ENCODE data around the gene UBE2B.
"Not testable (repeated sequence)": the region's sequence is repeated elsewhere in the genome, so short reads cannot be mapped to it uniquely, and the experiment has no call there.

Gene UBE2B

GRCh38 chr5:134370871-134371833 lies at the start of gene UBE2B:
Gene UBE2B, plus strand, starts transcription at chr5:134371569. Its CDS starts 27 bp downstream, at chr5:134371596.
- H3K4me1 ChIP-seq (ENCODE audit: control insufficient read depth, insufficient read depth, low read length), result peaks cover 20% of the 10 kb centered on the region
- peaks cover 0 to 7% of the 10 kb centered on the region in 2 donors for H3K36me3 ChIP-seq (ENCODE audit: control insufficient read depth in 2 of 2, insufficient read depth in 2 of 2, low read length in 2 of 2)
- no peaks in the 10 kb centered on the region for H3K27me3 ChIP-seq (ENCODE audit: control insufficient read depth in 1 of 2, insufficient read depth in 2 of 2, low read length in 2 of 2)
- H3K27ac ChIP-seq (ENCODE audit: low read length), result peak within 1 kb of the TSS; percentile 97
- H3K4me3 ChIP-seq (ENCODE audit: low read length in 2 of 2), result peak within 1 kb of the TSS; percentile 94 to 97
- H3K9me3 ChIP-seq (ENCODE audit: control insufficient read depth in 2 of 2, low read length in 2 of 2), result no peaks in the 10 kb centered on the region
- H3K9ac ChIP-seq (ENCODE audit: low read length in 2 of 2), result peak within 1 kb of the TSS; percentile 99 to 100

DNA sequence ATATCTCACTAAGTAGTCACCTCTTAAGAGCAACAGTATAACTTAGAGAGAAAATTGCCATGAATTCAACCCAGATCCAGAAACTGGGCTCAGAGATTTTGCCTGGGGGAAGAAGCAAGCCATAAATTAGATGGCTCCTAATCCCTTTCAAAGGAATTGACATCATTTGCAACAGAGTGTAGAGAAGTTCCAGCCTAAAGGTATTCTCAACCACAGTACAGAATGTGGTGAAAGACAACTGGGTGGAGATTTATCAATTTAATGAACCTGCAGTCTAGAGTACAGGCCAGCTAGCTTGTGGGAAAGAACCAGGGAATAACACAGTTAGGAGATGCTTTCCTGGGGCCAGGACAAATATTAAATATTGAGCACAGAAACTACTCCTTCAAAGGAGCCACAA lies 44.0 kb upstream of the UBE2B start:
- no peaks in the 10 kb centered on the region for H3K4me1 ChIP-seq (ENCODE audit: control insufficient read depth, insufficient read depth, low read length)
- H3K9ac ChIP-seq (ENCODE audit: low read length in 2 of 2), result no peak overlapping the region
- no peaks in the 10 kb centered on the region for H3K27me3 ChIP-seq (ENCODE audit: control insufficient read depth in 1 of 2, insufficient read depth in 2 of 2, low read length in 2 of 2)
- H3K9me3 ChIP-seq (ENCODE audit: control insufficient read depth in 2 of 2, low read length in 2 of 2), result peaks cover 5 to 14% of the 10 kb centered on the region in 2 donors
- no peak overlapping the region for H3K4me3 ChIP-seq (ENCODE audit: low read length in 2 of 2)
- no peaks in the 10 kb centered on the region for H3K36me3 ChIP-seq (ENCODE audit: control insufficient read depth in 2 of 2, insufficient read depth in 2 of 2, low read length in 2 of 2)
- no peak overlapping the region for H3K27ac ChIP-seq (ENCODE audit: low read length)

GRCh38 chr5:134328619-134329018 lies 42.8 kb upstream of the UBE2B start:
- H3K27me3 ChIP-seq (ENCODE audit: control insufficient read depth in 1 of 2, insufficient read depth in 2 of 2, low read length in 2 of 2), result no peaks in the 10 kb centered on the region
- H3K9me3 ChIP-seq (ENCODE audit: control insufficient read depth in 2 of 2, low read length in 2 of 2), result peaks cover 5 to 14% of the 10 kb centered on the region in 2 donors
- H3K9ac ChIP-seq (ENCODE audit: low read length in 2 of 2), result no peak overlapping the region
- H3K4me3 ChIP-seq (ENCODE audit: low read length in 2 of 2), result no peak overlapping the region
- H3K36me3 ChIP-seq (ENCODE audit: control insufficient read depth in 2 of 2, insufficient read depth in 2 of 2, low read length in 2 of 2), result no peaks in the 10 kb centered on the region
- no peak overlapping the region for H3K27ac ChIP-seq (ENCODE audit: low read length)
- H3K4me1 ChIP-seq (ENCODE audit: control insufficient read depth, insufficient read depth, low read length), result no peaks in the 10 kb centered on the region

DNA sequence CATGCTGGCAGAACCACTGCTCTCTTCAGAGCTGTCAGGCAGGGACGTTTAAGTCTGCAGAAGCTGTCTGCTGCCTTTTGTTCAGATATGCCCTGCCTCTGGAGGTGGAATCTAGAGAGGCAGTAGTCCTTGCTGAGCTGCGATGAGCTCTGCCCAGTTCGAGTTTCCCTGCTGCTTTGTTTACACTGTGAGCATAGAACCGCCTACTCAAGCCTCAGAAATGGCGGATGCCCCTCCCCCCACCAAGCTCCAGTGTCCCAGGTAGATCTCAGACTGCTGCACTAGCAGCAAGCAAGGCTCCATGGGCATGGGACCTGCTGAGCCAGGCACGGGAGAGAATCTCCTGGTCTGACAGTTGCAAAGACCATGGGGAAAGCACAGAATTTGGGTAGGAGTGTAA lies 34.5 kb upstream of the UBE2B start:
- not testable (repeated sequence) for H3K4me3 ChIP-seq (ENCODE audit: low read length in 2 of 2); H3K9me3 ChIP-seq (ENCODE audit: control insufficient read depth in 2 of 2, low read length in 2 of 2); H3K27me3 ChIP-seq (ENCODE audit: control insufficient read depth in 1 of 2, insufficient read depth in 2 of 2, low read length in 2 of 2); H3K27ac ChIP-seq (ENCODE audit: low read length); H3K36me3 ChIP-seq (ENCODE audit: control insufficient read depth in 2 of 2, insufficient read depth in 2 of 2, low read length in 2 of 2); H3K4me1 ChIP-seq (ENCODE audit: control insufficient read depth, insufficient read depth, low read length); H3K9ac ChIP-seq (ENCODE audit: low read length in 2 of 2)

GRCh38 chr5:134343500-134343899 lies 27.9 kb upstream of the UBE2B start:
- H3K27ac ChIP-seq (ENCODE audit: low read length); H3K36me3 ChIP-seq (ENCODE audit: control insufficient read depth in 2 of 2, insufficient read depth in 2 of 2, low read length in 2 of 2); H3K27me3 ChIP-seq (ENCODE audit: control insufficient read depth in 1 of 2, insufficient read depth in 2 of 2, low read length in 2 of 2); H3K9me3 ChIP-seq (ENCODE audit: control insufficient read depth in 2 of 2, low read length in 2 of 2); H3K9ac ChIP-seq (ENCODE audit: low read length in 2 of 2); H3K4me3 ChIP-seq (ENCODE audit: low read length in 2 of 2); H3K4me1 ChIP-seq (ENCODE audit: control insufficient read depth, insufficient read depth, low read length): not testable (repeated sequence)

- not testable (repeated sequence) for H3K9ac ChIP-seq (ENCODE audit: low read length in 2 of 2); H3K9me3 ChIP-seq (ENCODE audit: control insufficient read depth in 2 of 2, low read length in 2 of 2); H3K27ac ChIP-seq (ENCODE audit: low read length); H3K27me3 ChIP-seq (ENCODE audit: control insufficient read depth in 1 of 2, insufficient read depth in 2 of 2, low read length in 2 of 2); H3K4me3 ChIP-seq (ENCODE audit: low read length in 2 of 2); H3K4me1 ChIP-seq (ENCODE audit: control insufficient read depth, insufficient read depth, low read length); H3K36me3 ChIP-seq (ENCODE audit: control insufficient read depth in 2 of 2, insufficient read depth in 2 of 2, low read length in 2 of 2)
These were observed 25.9 kb upstream of the UBE2B start for GRCh38 chr5:134345476-134345875.

- Histone ChIP-seq H3K4me1 (ENCODE audit: control insufficient read depth, insufficient read depth, low read length) (no peaks in the 10 kb centered on the region), H3K9me3 (ENCODE audit: control insufficient read depth in 2 of 2, low read length in 2 of 2) (no peaks in the 10 kb centered on the region), H3K4me3 (ENCODE audit: low read length in 2 of 2) (no peak overlapping the region), H3K9ac (ENCODE audit: low read length in 2 of 2) (no peak overlapping the region), H3K27ac (ENCODE audit: low read length) (no peak overlapping the region), H3K36me3 (ENCODE audit: control insufficient read depth in 2 of 2, insufficient read depth in 2 of 2, low read length in 2 of 2) (peaks cover 0 to 3% of the 10 kb centered on the region in 2 donors), H3K27me3 (ENCODE audit: control insufficient read depth in 1 of 2, insufficient read depth in 2 of 2, low read length in 2 of 2) (no peaks in the 10 kb centered on the region)
These were observed 25.4 kb upstream of the UBE2B start for GRCh38 chr5:134345996-134346395.

DNA sequence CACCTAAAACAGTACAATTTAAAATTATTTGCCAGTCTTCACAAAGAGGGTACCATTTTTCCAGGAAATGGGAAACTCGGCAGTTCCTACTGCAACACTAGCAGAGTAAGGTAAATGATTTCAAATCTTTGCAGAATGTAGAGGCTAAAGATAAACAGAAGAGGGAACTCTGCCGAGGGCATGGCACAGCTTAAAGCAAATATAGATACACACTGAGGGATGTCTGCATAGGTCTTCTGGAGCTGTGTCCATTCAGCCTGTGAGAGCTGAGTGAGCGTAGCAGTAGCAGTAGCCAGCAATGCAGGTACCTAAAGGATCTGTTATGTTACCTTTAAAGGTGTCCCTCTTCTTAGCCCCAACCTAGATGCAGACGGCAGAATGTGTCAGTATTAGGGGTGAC lies 21.9 kb upstream of the UBE2B start:
- Histone ChIP-seq H3K27ac (ENCODE audit: low read length) (no peak overlapping the region), H3K4me3 (ENCODE audit: low read length in 2 of 2) (no peak overlapping the region), H3K9ac (ENCODE audit: low read length in 2 of 2) (no peak overlapping the region), H3K9me3 (ENCODE audit: control insufficient read depth in 2 of 2, low read length in 2 of 2) (no peaks in the 10 kb centered on the region), H3K36me3 (ENCODE audit: control insufficient read depth in 2 of 2, insufficient read depth in 2 of 2, low read length in 2 of 2) (peaks cover 0 to 3% of the 10 kb centered on the region in 2 donors), H3K27me3 (ENCODE audit: control insufficient read depth in 1 of 2, insufficient read depth in 2 of 2, low read length in 2 of 2) (no peaks in the 10 kb centered on the region), H3K4me1 (ENCODE audit: control insufficient read depth, insufficient read depth, low read length) (no peaks in the 10 kb centered on the region)

- Histone ChIP-seq H3K27me3 (ENCODE audit: control insufficient read depth in 1 of 2, insufficient read depth in 2 of 2, low read length in 2 of 2) (no peaks in the 10 kb centered on the region), H3K9ac (ENCODE audit: low read length in 2 of 2) (no peak overlapping the region), H3K36me3 (ENCODE audit: control insufficient read depth in 2 of 2, insufficient read depth in 2 of 2, low read length in 2 of 2) (no peaks in the 10 kb centered on the region), H3K27ac (ENCODE audit: low read length) (no peak overlapping the region), H3K9me3 (ENCODE audit: control insufficient read depth in 2 of 2, low read length in 2 of 2) (no peaks in the 10 kb centered on the region), H3K4me1 (ENCODE audit: control insufficient read depth, insufficient read depth, low read length) (no peaks in the 10 kb centered on the region), H3K4me3 (ENCODE audit: low read length in 2 of 2) (no peak overlapping the region)
These were observed 15.7 kb upstream of the UBE2B start for GRCh38 chr5:134355681-134356080.

DNA sequence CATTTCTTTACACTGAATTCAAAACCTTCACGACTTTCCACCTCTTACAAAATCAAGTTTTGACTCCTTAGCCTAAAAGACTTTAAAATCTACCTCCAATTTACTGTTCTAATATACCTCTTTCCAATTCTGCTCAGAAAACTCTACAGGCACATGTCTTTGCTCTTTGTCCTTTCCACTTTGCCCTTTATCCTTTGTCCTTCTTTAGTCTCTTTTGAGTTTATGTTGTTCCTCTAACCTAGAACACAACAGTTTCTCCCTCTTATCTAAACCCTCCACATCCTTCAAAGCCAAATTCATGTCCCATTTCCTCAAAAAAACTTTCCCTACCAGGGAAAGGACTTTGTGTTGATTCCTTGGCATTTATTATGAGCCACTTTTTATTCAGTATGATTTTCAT lies 5.8 kb upstream of the UBE2B start:
- Histone ChIP-seq H3K9ac (ENCODE audit: low read length in 2 of 2) (no peak overlapping the region), H3K36me3 (ENCODE audit: control insufficient read depth in 2 of 2, insufficient read depth in 2 of 2, low read length in 2 of 2) (no peaks in the 10 kb centered on the region), H3K9me3 (ENCODE audit: control insufficient read depth in 2 of 2, low read length in 2 of 2) (no peaks in the 10 kb centered on the region), H3K4me3 (ENCODE audit: low read length in 2 of 2) (no peak overlapping the region), H3K27me3 (ENCODE audit: control insufficient read depth in 1 of 2, insufficient read depth in 2 of 2, low read length in 2 of 2) (no peaks in the 10 kb centered on the region), H3K27ac (ENCODE audit: low read length) (no peak overlapping the region), H3K4me1 (ENCODE audit: control insufficient read depth, insufficient read depth, low read length) (peaks cover 12% of the 10 kb centered on the region)

GRCh38 chr5:134370311-134370870 lies 978 bp upstream of the UBE2B start:
- Histone ChIP-seq H3K36me3 (ENCODE audit: control insufficient read depth in 2 of 2, insufficient read depth in 2 of 2, low read length in 2 of 2) (peaks cover 0 to 5% of the 10 kb centered on the region in 2 donors), H3K27ac (ENCODE audit: low read length) (peak overlapping the region; percentile 97), H3K27me3 (ENCODE audit: control insufficient read depth in 1 of 2, insufficient read depth in 2 of 2, low read length in 2 of 2) (no peaks in the 10 kb centered on the region), H3K9me3 (ENCODE audit: control insufficient read depth in 2 of 2, low read length in 2 of 2) (no peaks in the 10 kb centered on the region), H3K9ac (ENCODE audit: low read length in 2 of 2) (peak overlapping the region; percentile 97 to 100), H3K4me1 (ENCODE audit: control insufficient read depth, insufficient read depth, low read length) (peaks cover 20% of the 10 kb centered on the region), H3K4me3 (ENCODE audit: low read length in 2 of 2) (peak overlapping the region; percentile 74 to 94)

Data from stomach smooth muscle (tissue), 2 donors.